ENCODE data around the gene KYAT1.

- TF ChIP-seq EP300 (IDR thresholded peaks at IDR 0.05) = no peak
- no peak for TF ChIP-seq POLR2A (IDR thresholded peaks at IDR 0.05)
Measured at GRCh38 chr9:128821584-128822406, 60.0 kb downstream of the KYAT1 start.
